MM.1S (cell line): ENCODE measurements around the gene DNAJB6.
A peak's percentile ranks its signal among the peaks of the same experiment; 100 is the strongest.

ENCODE experiments used
- CTCF ChIP-seq: fragments of 300-600 bp; sonication (generic); IDR thresholded peaks from 2 replicates; pipeline ENCODE4 v1.5.1; 2016; ENCODE audit warnings: antibody characterized with exemption, low read length, mixed read lengths
- EZH2 ChIP-seq: fragments of 300-600 bp; sonication (generic); optimal IDR thresholded peaks from 2 replicates; pipeline ENCODE3; 2017; ENCODE audit warnings: low read depth, mild to moderate bottlenecking, antibody characterized with exemption, low read length, mixed read lengths
- EZH2phosphoT487 ChIP-seq: fragments of 300-600 bp; sonication (generic); IDR thresholded peaks from 2 replicates; pipeline ENCODE4 v1.6.1; 2018; ENCODE audit warnings: antibody characterized with exemption, low read length

GRCh38 chr7:157432957-157433576, 96.3 kb downstream of the DNAJB6 start:
- peak; percentile 77 for TF ChIP-seq CTCF
- no peak for TF ChIP-seq EZH2
- no peak for TF ChIP-seq EZH2phosphoT487
